WTC11 (cell line): ENCODE data around the gene TMEM266. TPM values are rescaled to one million over a fixed set of nuclear protein-coding genes. Genes with fewer than 3 reads are reported as not detected.

Experiments
- ATAC-seq: fragments of 200-7000 bp; cut with Tn5 transposase; 2 replicates; pipeline ENCODE4 v1.10.0; 2021; ENCODE audit warnings: mild to moderate bottlenecking, moderate library complexity
- CTCF ChIA-PET: fragments of 300-600 bp; sonication (Branson Sonifier 250); formaldehyde crosslinking; loops from one replicate; lab custom pipeline; 2021; ENCODE audit warnings: antibody characterized with exemption; lab: Charles Lee
- POLR2A ChIA-PET: fragments of 350-600 bp; sonication (Branson Sonifier 250); formaldehyde crosslinking; loops from one replicate; lab custom pipeline; 2021; ENCODE audit warnings: antibody characterized with exemption; lab: Charles Lee
- DNase-seq: peaks from one replicate; pipeline ENCODE4 v3.0.0; 2021; ENCODE audit warnings: low spot score
- H3K27ac Mint-ChIP-seq: 2 replicates; pipeline ENCODE4 v1.8.0; 2021; ENCODE audit warnings: mixed read lengths
- H3K27me3 Mint-ChIP-seq: 2 replicates; pipeline ENCODE4 v1.8.0; 2021; ENCODE audit warnings: low read depth, mild to moderate bottlenecking, moderate library complexity, mixed read lengths
- H3K36me3 Mint-ChIP-seq: 2 replicates; pipeline ENCODE4 v1.8.0; 2021; ENCODE audit warnings: mixed read lengths
- H3K4me1 Mint-ChIP-seq: 2 replicates; pipeline ENCODE4 v1.8.0; 2022; ENCODE audit warnings: mixed read lengths
- H3K4me3 Mint-ChIP-seq: 2 replicates; pipeline ENCODE4 v1.8.0; 2021; ENCODE audit warnings: mild to moderate bottlenecking, moderate library complexity, mixed read lengths
- H3K9me3 Mint-ChIP-seq: 2 replicates; pipeline ENCODE4 v1.8.0; 2021; ENCODE audit warnings: mixed read lengths
- CREM ChIP-seq: sonication (generic); formaldehyde crosslinking; IDR thresholded peaks from 2 replicates; pipeline ENCODE4 v1.8.1; 2022; ENCODE audit warnings: mild to moderate bottlenecking, missing genetic modification reagents, moderate library complexity
- GRHL2 ChIP-seq: fragments of 250-450 bp; sonication (Bioruptor Pico); IDR thresholded peaks from 2 replicates; pipeline ENCODE4 v1.8.0; 2022; ENCODE audit warnings: mild to moderate bottlenecking, moderate library complexity; ENCODE audit not compliant: insufficient replicate concordance, severe bottlenecking
- HMGA2 ChIP-seq: fragments of 250-450 bp; sonication (Bioruptor Pico); IDR thresholded peaks from 2 replicates; pipeline ENCODE4 v1.4.0; 2021; ENCODE audit warnings: mild to moderate bottlenecking, moderate library complexity
- NFYB ChIP-seq: sonication (generic); formaldehyde crosslinking; conservative IDR thresholded peaks from 2 replicates; pipeline ENCODE4 v1.8.0; 2022; ENCODE audit warnings: low read depth, missing genetic modification reagents
- NR3C1 ChIP-seq: sonication (generic); formaldehyde crosslinking; conservative IDR thresholded peaks from 2 replicates; pipeline ENCODE4 v1.8.1; 2023; ENCODE audit warnings: low read depth, mild to moderate bottlenecking, missing genetic modification reagents
- OVOL2 ChIP-seq: fragments of 250-450 bp; sonication (Bioruptor Pico); IDR thresholded peaks from 2 replicates; pipeline ENCODE4 v1.9.0; 2021; ENCODE audit warnings: mild to moderate bottlenecking, borderline replicate concordance
- SMAD4 ChIP-seq: sonication (generic); formaldehyde crosslinking; IDR thresholded peaks from 2 replicates; pipeline ENCODE4 v1.8.0; 2022; ENCODE audit warnings: mild to moderate bottlenecking, missing genetic modification reagents
- SOX15 ChIP-seq: fragments of 250-450 bp; sonication (Bioruptor Pico); IDR thresholded peaks from 2 replicates; pipeline ENCODE4 v1.9.0; 2021; ENCODE audit warnings: mild to moderate bottlenecking
- TEAD1 ChIP-seq: sonication (generic); formaldehyde crosslinking; IDR thresholded peaks from 2 replicates; pipeline ENCODE4 v1.8.0; 2022; ENCODE audit warnings: mild to moderate bottlenecking, missing genetic modification reagents
- ZNF317 ChIP-seq: sonication (generic); formaldehyde crosslinking; IDR thresholded peaks from 2 replicates; pipeline ENCODE4 v1.8.1; 2023; ENCODE audit warnings: low read depth, mild to moderate bottlenecking, moderate library complexity, missing genetic modification reagents, borderline replicate concordance
- total RNA-seq: library from RNA; stranded (reverse); gene quantifications from 3 replicates; pipeline ENCODE4 v1.2.3, GENCODE V29; 2021
- TF ChIP-seq, protein P1 (sequence below): sonication (generic); formaldehyde crosslinking; IDR thresholded peaks from 2 replicates; pipeline ENCODE4 v1.8.1; 2022; ENCODE audit warnings: mild to moderate bottlenecking, missing genetic modification reagents, moderate library complexity, borderline replicate concordance
- TF ChIP-seq, protein P2 (sequence below): sonication (generic); formaldehyde crosslinking; IDR thresholded peaks from 2 replicates; pipeline ENCODE4 v1.8.1; 2022; ENCODE audit warnings: missing genetic modification reagents, borderline replicate concordance
- TF ChIP-seq, protein P3 (sequence below): sonication (generic); formaldehyde crosslinking; IDR thresholded peaks from 2 replicates; pipeline ENCODE4 v1.8.0; 2022; ENCODE audit warnings: mild to moderate bottlenecking, missing genetic modification reagents
- TF ChIP-seq, protein P4 (sequence below): sonication (generic); formaldehyde crosslinking; IDR thresholded peaks from 2 replicates; pipeline ENCODE4 v1.8.0; 2022; ENCODE audit warnings: mild to moderate bottlenecking, missing genetic modification reagents
- TF ChIP-seq, protein P5 (sequence below): sonication (generic); formaldehyde crosslinking; IDR thresholded peaks from 2 replicates; pipeline ENCODE4 v1.8.0; 2022; ENCODE audit warnings: mild to moderate bottlenecking, missing genetic modification reagents
- TF ChIP-seq, protein P6 (sequence below): sonication (generic); formaldehyde crosslinking; IDR thresholded peaks from 2 replicates; pipeline ENCODE4 v1.8.1; 2023; ENCODE audit warnings: mild to moderate bottlenecking, missing genetic modification reagents

The TMEM266 gene
- total RNA-seq, 1 experiment from 2014 or later = 8.6 TPM

DNA sequence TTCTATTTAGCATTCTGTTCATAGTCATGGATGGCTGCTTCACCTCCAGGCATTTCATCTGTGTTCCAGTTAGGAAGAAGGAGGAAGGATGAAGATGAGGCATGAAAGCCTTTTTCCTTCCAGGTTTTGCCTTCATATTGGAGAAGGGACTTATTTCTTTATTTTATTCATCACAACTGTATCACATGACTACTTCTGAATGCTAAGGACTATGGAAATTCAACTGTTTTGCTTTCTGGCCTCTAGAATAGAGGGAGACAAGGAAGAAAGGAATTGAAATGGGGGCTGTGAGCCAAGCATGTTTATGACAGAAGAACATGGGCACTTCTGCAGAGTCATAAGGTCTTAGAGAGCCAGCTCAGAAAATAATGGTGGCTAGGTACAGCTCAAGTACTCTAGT lies 10.4 kb downstream of the TMEM266 start:
- no peak for ATAC-seq
- Mint-ChIP-seq H3K4me3 (no peak overlapping the region), H3K4me1 (peaks cover 15% of the 10 kb centered on the region), H3K27me3 (no peaks in the 10 kb centered on the region), H3K27ac (no peak overlapping the region), H3K36me3 (no peaks in the 10 kb centered on the region), H3K9me3 (no peaks in the 10 kb centered on the region)
- TF ChIP-seq TEAD1 = no peak
- TF ChIP-seq HMGA2 (CRISPR knock-in tag) = no peak
- no peak for TF ChIP-seq SMAD4
- ChIA-PET CTCF (no interaction called here), POLR2A (no interaction called here)
- no peak for DNase-seq

DNA sequence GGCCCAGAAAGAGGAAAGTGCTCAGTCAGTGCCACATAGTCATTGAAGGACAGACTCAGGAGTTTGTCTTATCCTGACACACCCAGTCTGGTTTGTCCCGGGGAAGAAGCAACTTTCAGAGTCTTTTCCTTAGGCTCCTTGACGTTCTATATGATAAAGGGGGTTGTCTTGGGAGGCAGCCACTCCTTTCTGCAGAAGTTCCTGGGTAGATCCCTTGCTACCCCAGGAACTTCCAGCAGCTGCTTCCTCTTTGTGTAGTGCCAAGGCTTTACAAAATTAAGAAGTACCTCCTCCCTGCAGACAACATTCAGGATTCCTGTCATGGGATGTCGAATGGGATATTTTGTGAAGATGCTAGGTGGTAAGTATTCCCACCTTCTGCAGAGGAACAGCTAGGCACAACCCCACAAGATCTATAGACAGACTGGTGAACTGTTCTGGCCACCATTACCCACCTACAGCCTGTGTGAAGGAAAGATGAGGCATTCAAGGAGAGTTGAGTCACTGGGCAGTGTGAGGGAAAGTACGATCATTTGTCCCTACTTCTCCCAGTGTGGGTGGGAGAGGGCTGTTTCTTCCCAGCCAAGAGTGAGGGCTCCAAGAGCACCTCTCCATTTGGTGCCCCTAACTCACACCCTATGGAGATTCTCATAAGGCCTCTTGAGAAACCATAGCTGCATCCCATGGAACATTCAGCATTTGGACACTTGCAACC lies 11.3 kb downstream of the TMEM266 start:
- Mint-ChIP-seq H3K27ac (no peak overlapping the region), H3K36me3 (no peaks in the 10 kb centered on the region), H3K27me3 (no peaks in the 10 kb centered on the region), H3K4me3 (no peak overlapping the region), H3K4me1 (peaks cover 6% of the 10 kb centered on the region), H3K9me3 (no peaks in the 10 kb centered on the region)
- ATAC-seq = no peak
- no peak for DNase-seq
- CTCF ChIA-PET = interaction anchor here (1.5 kb wide), 1 partner anchor 68 kb away, joined by 7 read pairs; no protein-coding TSS in a partner anchor
- TF ChIP-seq, protein P1, sequence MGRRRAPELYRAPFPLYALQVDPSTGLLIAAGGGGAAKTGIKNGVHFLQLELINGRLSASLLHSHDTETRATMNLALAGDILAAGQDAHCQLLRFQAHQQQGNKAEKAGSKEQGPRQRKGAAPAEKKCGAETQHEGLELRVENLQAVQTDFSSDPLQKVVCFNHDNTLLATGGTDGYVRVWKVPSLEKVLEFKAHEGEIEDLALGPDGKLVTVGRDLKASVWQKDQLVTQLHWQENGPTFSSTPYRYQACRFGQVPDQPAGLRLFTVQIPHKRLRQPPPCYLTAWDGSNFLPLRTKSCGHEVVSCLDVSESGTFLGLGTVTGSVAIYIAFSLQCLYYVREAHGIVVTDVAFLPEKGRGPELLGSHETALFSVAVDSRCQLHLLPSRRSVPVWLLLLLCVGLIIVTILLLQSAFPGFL (CRISPR knock-in tag) = no peak
- TF ChIP-seq, protein P2, sequence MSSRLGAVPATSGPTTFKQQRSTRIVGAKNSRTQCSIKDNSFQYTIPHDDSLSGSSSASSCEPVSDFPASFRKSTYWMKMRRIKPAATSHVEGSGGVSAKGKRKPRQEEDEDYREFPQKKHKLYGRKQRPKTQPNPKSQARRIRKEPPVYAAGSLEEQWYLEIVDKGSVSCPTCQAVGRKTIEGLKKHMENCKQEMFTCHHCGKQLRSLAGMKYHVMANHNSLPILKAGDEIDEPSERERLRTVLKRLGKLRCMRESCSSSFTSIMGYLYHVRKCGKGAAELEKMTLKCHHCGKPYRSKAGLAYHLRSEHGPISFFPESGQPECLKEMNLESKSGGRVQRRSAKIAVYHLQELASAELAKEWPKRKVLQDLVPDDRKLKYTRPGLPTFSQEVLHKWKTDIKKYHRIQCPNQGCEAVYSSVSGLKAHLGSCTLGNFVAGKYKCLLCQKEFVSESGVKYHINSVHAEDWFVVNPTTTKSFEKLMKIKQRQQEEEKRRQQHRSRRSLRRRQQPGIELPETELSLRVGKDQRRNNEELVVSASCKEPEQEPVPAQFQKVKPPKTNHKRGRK (CRISPR knock-in tag) = no peak
- TF ChIP-seq NR3C1 (CRISPR knock-in tag) (no peak), GRHL2 (CRISPR knock-in tag) (no peak), SOX15 (no peak), CREM (CRISPR knock-in tag) (no peak), OVOL2 (no peak), ZNF317 (no peak), NFYB (CRISPR knock-in tag) (no peak)
- TF ChIP-seq, protein P3, sequence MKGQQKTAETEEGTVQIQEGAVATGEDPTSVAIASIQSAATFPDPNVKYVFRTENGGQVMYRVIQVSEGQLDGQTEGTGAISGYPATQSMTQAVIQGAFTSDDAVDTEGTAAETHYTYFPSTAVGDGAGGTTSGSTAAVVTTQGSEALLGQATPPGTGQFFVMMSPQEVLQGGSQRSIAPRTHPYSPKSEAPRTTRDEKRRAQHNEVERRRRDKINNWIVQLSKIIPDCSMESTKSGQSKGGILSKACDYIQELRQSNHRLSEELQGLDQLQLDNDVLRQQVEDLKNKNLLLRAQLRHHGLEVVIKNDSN (CRISPR knock-in tag) = no peak
- TF ChIP-seq, protein P4, sequence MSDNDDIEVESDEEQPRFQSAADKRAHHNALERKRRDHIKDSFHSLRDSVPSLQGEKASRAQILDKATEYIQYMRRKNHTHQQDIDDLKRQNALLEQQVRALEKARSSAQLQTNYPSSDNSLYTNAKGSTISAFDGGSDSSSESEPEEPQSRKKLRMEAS (CRISPR knock-in tag) = no peak
- TF ChIP-seq, protein P5, sequence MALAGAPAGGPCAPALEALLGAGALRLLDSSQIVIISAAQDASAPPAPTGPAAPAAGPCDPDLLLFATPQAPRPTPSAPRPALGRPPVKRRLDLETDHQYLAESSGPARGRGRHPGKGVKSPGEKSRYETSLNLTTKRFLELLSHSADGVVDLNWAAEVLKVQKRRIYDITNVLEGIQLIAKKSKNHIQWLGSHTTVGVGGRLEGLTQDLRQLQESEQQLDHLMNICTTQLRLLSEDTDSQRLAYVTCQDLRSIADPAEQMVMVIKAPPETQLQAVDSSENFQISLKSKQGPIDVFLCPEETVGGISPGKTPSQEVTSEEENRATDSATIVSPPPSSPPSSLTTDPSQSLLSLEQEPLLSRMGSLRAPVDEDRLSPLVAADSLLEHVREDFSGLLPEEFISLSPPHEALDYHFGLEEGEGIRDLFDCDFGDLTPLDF (CRISPR knock-in tag) = no peak
- TF ChIP-seq, protein P6, sequence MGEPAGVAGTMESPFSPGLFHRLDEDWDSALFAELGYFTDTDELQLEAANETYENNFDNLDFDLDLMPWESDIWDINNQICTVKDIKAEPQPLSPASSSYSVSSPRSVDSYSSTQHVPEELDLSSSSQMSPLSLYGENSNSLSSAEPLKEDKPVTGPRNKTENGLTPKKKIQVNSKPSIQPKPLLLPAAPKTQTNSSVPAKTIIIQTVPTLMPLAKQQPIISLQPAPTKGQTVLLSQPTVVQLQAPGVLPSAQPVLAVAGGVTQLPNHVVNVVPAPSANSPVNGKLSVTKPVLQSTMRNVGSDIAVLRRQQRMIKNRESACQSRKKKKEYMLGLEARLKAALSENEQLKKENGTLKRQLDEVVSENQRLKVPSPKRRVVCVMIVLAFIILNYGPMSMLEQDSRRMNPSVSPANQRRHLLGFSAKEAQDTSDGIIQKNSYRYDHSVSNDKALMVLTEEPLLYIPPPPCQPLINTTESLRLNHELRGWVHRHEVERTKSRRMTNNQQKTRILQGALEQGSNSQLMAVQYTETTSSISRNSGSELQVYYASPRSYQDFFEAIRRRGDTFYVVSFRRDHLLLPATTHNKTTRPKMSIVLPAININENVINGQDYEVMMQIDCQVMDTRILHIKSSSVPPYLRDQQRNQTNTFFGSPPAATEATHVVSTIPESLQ (CRISPR knock-in tag) = no peak
- POLR2A ChIA-PET = interaction anchor here (0.6 kb wide), 1 partner anchor 21 kb away, joined by 3 read pairs; no protein-coding TSS in a partner anchor
